WTC11 (cell line): ENCODE results near the gene WWOX. TPM values are rescaled to one million over a fixed set of nuclear protein-coding genes. Genes with fewer than 3 reads are reported as not detected.

Experiments used
- ATAC-seq: fragments of 200-7000 bp; cut with Tn5 transposase; 2 replicates; pipeline ENCODE4 v1.10.0; 2021; ENCODE audit warnings: mild to moderate bottlenecking, moderate library complexity
- CTCF ChIA-PET: fragments of 300-600 bp; sonication (Branson Sonifier 250); formaldehyde crosslinking; loops from one replicate; lab custom pipeline; 2021; ENCODE audit warnings: antibody characterized with exemption; lab: Charles Lee
- POLR2A ChIA-PET: fragments of 350-600 bp; sonication (Branson Sonifier 250); formaldehyde crosslinking; loops from one replicate; lab custom pipeline; 2021; ENCODE audit warnings: antibody characterized with exemption; lab: Charles Lee
- DNase-seq: peaks from one replicate; pipeline ENCODE4 v3.0.0; 2021; ENCODE audit warnings: low spot score
- H3K27ac Mint-ChIP-seq: 2 replicates; pipeline ENCODE4 v1.8.0; 2021; ENCODE audit warnings: mixed read lengths
- H3K27me3 Mint-ChIP-seq: 2 replicates; pipeline ENCODE4 v1.8.0; 2021; ENCODE audit warnings: low read depth, mild to moderate bottlenecking, moderate library complexity, mixed read lengths
- H3K36me3 Mint-ChIP-seq: 2 replicates; pipeline ENCODE4 v1.8.0; 2021; ENCODE audit warnings: mixed read lengths
- H3K4me1 Mint-ChIP-seq: 2 replicates; pipeline ENCODE4 v1.8.0; 2022; ENCODE audit warnings: mixed read lengths
- H3K4me3 Mint-ChIP-seq: 2 replicates; pipeline ENCODE4 v1.8.0; 2021; ENCODE audit warnings: mild to moderate bottlenecking, moderate library complexity, mixed read lengths
- H3K9me3 Mint-ChIP-seq: 2 replicates; pipeline ENCODE4 v1.8.0; 2021; ENCODE audit warnings: mixed read lengths
- AR ChIP-seq: fragments of 250-450 bp; sonication (Bioruptor Pico); IDR thresholded peaks from 2 replicates; pipeline ENCODE4 v1.9.0; 2021; ENCODE audit warnings: mild to moderate bottlenecking
- ARID4B ChIP-seq: sonication (generic); formaldehyde crosslinking; IDR thresholded peaks from 2 replicates; pipeline ENCODE4 v1.8.0; 2023; ENCODE audit warnings: missing genetic modification reagents, mild to moderate bottlenecking, borderline replicate concordance
- ATF1 ChIP-seq: sonication (generic); formaldehyde crosslinking; IDR thresholded peaks from 2 replicates; pipeline ENCODE4 v1.8.1; 2023; ENCODE audit warnings: mild to moderate bottlenecking, moderate library complexity, missing genetic modification reagents
- ATF3 ChIP-seq: sonication (generic); formaldehyde crosslinking; conservative IDR thresholded peaks from 2 replicates; pipeline ENCODE4 v1.8.1; 2022; ENCODE audit warnings: mild to moderate bottlenecking, missing genetic modification reagents
- CDX4 ChIP-seq: fragments of 250-450 bp; sonication (Bioruptor Pico); IDR thresholded peaks from 2 replicates; pipeline ENCODE4 v1.9.0; 2021; ENCODE audit warnings: moderate library complexity, mild to moderate bottlenecking, inconsistent platforms, borderline replicate concordance
- E2F4 ChIP-seq: sonication (generic); formaldehyde crosslinking; IDR thresholded peaks from 2 replicates; pipeline ENCODE4 v1.8.1; 2022; ENCODE audit warnings: low read depth, mild to moderate bottlenecking, moderate library complexity, missing genetic modification reagents, borderline replicate concordance
- E2F5 ChIP-seq: sonication (generic); formaldehyde crosslinking; IDR thresholded peaks from 2 replicates; pipeline ENCODE4 v1.8.1; 2022; ENCODE audit warnings: mild to moderate bottlenecking, moderate library complexity, missing genetic modification reagents
- ERG ChIP-seq: fragments of 250-450 bp; sonication (Bioruptor Pico); IDR thresholded peaks from 2 replicates; pipeline ENCODE4 v1.8.0; 2021; ENCODE audit warnings: mild to moderate bottlenecking
- ESRRA ChIP-seq: sonication (generic); formaldehyde crosslinking; IDR thresholded peaks from 2 replicates; pipeline ENCODE4 v1.8.1; 2022; ENCODE audit warnings: mild to moderate bottlenecking, missing genetic modification reagents, borderline replicate concordance
- FOXP4 ChIP-seq: sonication (generic); formaldehyde crosslinking; IDR thresholded peaks from 2 replicates; pipeline ENCODE4 v1.8.0; 2022; ENCODE audit warnings: mild to moderate bottlenecking, missing genetic modification reagents
- IRF2 ChIP-seq: sonication (generic); formaldehyde crosslinking; IDR thresholded peaks from 2 replicates; pipeline ENCODE4 v1.8.0; 2022; ENCODE audit warnings: low read depth, missing genetic modification reagents, borderline replicate concordance
- NFE2L1 ChIP-seq: sonication (generic); formaldehyde crosslinking; IDR thresholded peaks from 2 replicates; pipeline ENCODE4 v1.8.1; 2023; ENCODE audit warnings: missing genetic modification reagents
- NFYB ChIP-seq: sonication (generic); formaldehyde crosslinking; conservative IDR thresholded peaks from 2 replicates; pipeline ENCODE4 v1.8.0; 2022; ENCODE audit warnings: low read depth, missing genetic modification reagents
- NR3C1 ChIP-seq: sonication (generic); formaldehyde crosslinking; conservative IDR thresholded peaks from 2 replicates; pipeline ENCODE4 v1.8.1; 2023; ENCODE audit warnings: low read depth, mild to moderate bottlenecking, missing genetic modification reagents
- PREB ChIP-seq: sonication (generic); formaldehyde crosslinking; IDR thresholded peaks from 2 replicates; pipeline ENCODE4 v1.8.1; 2022; ENCODE audit warnings: mild to moderate bottlenecking, missing genetic modification reagents, moderate library complexity, borderline replicate concordance
- TEAD4 ChIP-seq: sonication (generic); formaldehyde crosslinking; IDR thresholded peaks from 2 replicates; pipeline ENCODE4 v1.8.0; 2022; ENCODE audit warnings: mild to moderate bottlenecking, missing genetic modification reagents
- ZNF121 ChIP-seq: sonication (generic); formaldehyde crosslinking; IDR thresholded peaks from 2 replicates; pipeline ENCODE4 v1.8.0; 2023; ENCODE audit warnings: missing genetic modification reagents
- ZNF232 ChIP-seq: sonication (generic); formaldehyde crosslinking; IDR thresholded peaks from 2 replicates; pipeline ENCODE4 v1.8.0; 2022; ENCODE audit warnings: mild to moderate bottlenecking, missing genetic modification reagents
- ZNF263 ChIP-seq: sonication (generic); formaldehyde crosslinking; IDR thresholded peaks from 2 replicates; pipeline ENCODE4 v1.8.1; 2022; ENCODE audit warnings: low read depth, mild to moderate bottlenecking, moderate library complexity, missing genetic modification reagents
- total RNA-seq: library from RNA; stranded (reverse); gene quantifications from 3 replicates; pipeline ENCODE4 v1.2.3, GENCODE V29; 2021

The WWOX gene
- total RNA-seq, 1 experiment from 2014 or later, result 15.7 TPM

GRCh38 chr16:78862022-78862421 lies 762.6 kb downstream of the WWOX start:
- no peak for DNase-seq
- no peak overlapping the region for H3K4me3 Mint-ChIP-seq
- CTCF ChIA-PET, result no interaction called here
- TF ChIP-seq ZNF263 (CRISPR knock-in tag), result no peak
- TF ChIP-seq TEAD4 (CRISPR knock-in tag), result no peak
- TF ChIP-seq E2F5 (CRISPR knock-in tag), result no peak
- no peak for TF ChIP-seq NFE2L1 (CRISPR knock-in tag)
- TF ChIP-seq IRF2 (CRISPR knock-in tag), result no peak
- TF ChIP-seq ATF1 (CRISPR knock-in tag), result no peak
- no peak for TF ChIP-seq AR (CRISPR knock-in tag)
- no peak for TF ChIP-seq ATF3
- TF ChIP-seq ZNF232 (CRISPR knock-in tag), result no peak
- TF ChIP-seq ZNF121, result no peak
- TF ChIP-seq CDX4 (CRISPR knock-in tag), result no peak
- TF ChIP-seq ARID4B (CRISPR knock-in tag), result no peak
- TF ChIP-seq FOXP4 (CRISPR knock-in tag), result no peak
- TF ChIP-seq PREB (CRISPR knock-in tag), result no peak
- TF ChIP-seq NFYB (CRISPR knock-in tag), result no peak
- no peak for TF ChIP-seq E2F4 (CRISPR knock-in tag)
- no peak for TF ChIP-seq NR3C1 (CRISPR knock-in tag)
- no peak for TF ChIP-seq ERG (CRISPR knock-in tag)
- TF ChIP-seq ESRRA (CRISPR knock-in tag), result no peak

More at GRCh38 chr16:78862022-78862421, 762.6 kb downstream of the WWOX start:
- no peak for ATAC-seq
- POLR2A ChIA-PET, result no interaction called here
- Mint-ChIP-seq H3K27me3 (no peaks in the 10 kb centered on the region), H3K9me3 (no peaks in the 10 kb centered on the region), H3K27ac (no peak overlapping the region), H3K4me1 (no peaks in the 10 kb centered on the region), H3K36me3 (no peaks in the 10 kb centered on the region)
